ENCODE data around the gene ASIC4. TPM values are rescaled to one million over a fixed set of nuclear protein-coding genes. Genes with fewer than 3 reads are reported as not detected.

Gene ASIC4
- polyA plus RNA-seq, 2 of the 4 experiments (the other 2 are of a cell fraction): 0.04 TPM; not detected in 1

GRCh38 chr2:219510512-219511135 lies 3.7 kb upstream of the ASIC4 start:
- ATAC-seq (no peak), DNase-seq (ENCODE audit: low read depth in 1 of 2, low spot score in 1 of 2) (no peak), FAIRE-seq (no peak)
- no peak overlapping the region; the same call in 2 of the 3 replicates for H3K4me3 ChIP-seq
- ChIA-PET CTCF (interaction anchor here (0.6 to 89.4 kb wide), 15 partner anchors 4 to 697 kb away, joined by 3 to 3291 read pairs (median 5); partner anchors contain the start of genes ASIC4, CHPF, DNPEP and GMPPA), POLR2A (interaction anchor here (0.8 to 2.5 kb wide), 6 partner anchors 10 to 123 kb away, joined by 3 to 24 read pairs (median 4); partner anchors contain the start of genes DNPEP and GMPPA)
- peaks cover 12% of the 10 kb centered on the region for H3K4me1 ChIP-seq
- 69% methylated on average over 21 of the region's 22 CpGs for WGBS (ENCODE audit: missing lambda C conversion rate)
- H3K9me3 ChIP-seq: no peaks in the 10 kb centered on the region
- H3K27ac ChIP-seq: peak overlapping the region in 1 of 2 experiments; percentile 80; a peak in 3 of 6 replicates
- peak overlapping the region; percentile 82 for H3K4me2 ChIP-seq
- TF ChIP-seq POLR2A (IDR thresholded peaks at IDR 0.05; ENCODE audit: low read length) (no peak), CHD2 (IDR thresholded peaks at IDR 0.05; ENCODE audit: low read length, partially characterized antibody) (no peak), EHMT2 (IDR thresholded peaks at IDR 0.05; ENCODE audit: low read depth) (no peak), CEBPB (IDR thresholded peaks at IDR 0.05) (no peak), CHD4 (IDR thresholded peaks at IDR 0.05; ENCODE audit: borderline replicate concordance) (no peak), HES2 (IDR thresholded peaks at IDR 0.05) (no peak), RARB (CRISPR knock-in tag; IDR thresholded peaks at IDR 0.05) (no peak), NPAS2 (CRISPR knock-in tag; IDR thresholded peaks at IDR 0.05; ENCODE audit: borderline replicate concordance) (no peak), ESRRA (IDR thresholded peaks at IDR 0.05; ENCODE audit: borderline replicate concordance, low read length) (no peak), GATA3 (IDR thresholded peaks at IDR 0.05; ENCODE audit: borderline replicate concordance) (no peak), KDM1A (IDR thresholded peaks at IDR 0.05; ENCODE audit: low read depth) (no peak), POLR2AphosphoS2 (conservative IDR thresholded peaks at IDR 0.05; ENCODE audit: low read length) (no peak), ZC3H11A (IDR thresholded peaks at IDR 0.05) (no peak), RCOR1 (IDR thresholded peaks at IDR 0.05; ENCODE audit: low read depth, low read length) (no peak), TP53 (CRISPR knock-in tag; IDR thresholded peaks at IDR 0.05) (no peak), JUNB (IDR thresholded peaks at IDR 0.05) (no peak)

DNA sequence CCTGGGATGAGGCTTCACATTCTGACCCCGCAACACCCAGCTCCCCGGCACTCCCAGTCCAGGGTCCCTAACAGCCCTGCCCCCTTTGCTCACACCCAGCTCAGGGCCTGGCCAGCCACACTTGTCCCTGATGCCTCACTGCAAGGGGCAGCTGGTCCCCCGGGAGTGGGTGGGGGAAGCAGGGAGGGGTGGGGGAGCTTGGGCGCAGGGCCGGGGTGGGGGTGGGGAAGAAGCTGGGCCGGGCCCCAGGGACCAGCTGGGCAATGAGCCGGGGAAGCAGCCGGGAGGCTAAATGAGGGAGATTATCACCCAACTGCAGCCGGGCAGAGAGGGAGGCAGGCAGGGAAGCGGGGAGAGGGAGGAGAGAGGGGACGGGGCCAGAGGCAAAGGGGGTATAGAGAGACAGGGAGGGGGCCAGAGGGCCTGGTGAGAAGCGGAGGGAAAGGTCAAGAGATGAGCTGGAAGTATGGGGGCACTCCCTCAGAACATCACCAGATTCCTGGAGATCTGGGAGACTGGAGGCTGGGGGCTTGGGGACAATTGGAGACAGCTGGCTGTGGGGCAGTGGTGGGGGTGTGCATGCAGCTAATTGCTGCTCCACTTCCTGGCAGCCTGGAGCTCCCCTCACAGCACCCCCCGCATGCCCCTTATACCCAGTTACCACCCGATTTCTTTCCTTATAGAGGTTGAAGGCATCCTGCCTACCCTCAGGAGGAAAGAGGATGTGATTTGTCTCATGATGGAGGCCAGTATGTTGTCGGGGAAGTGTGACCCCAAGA lies 2.5 kb upstream of the ASIC4 start:
- Histone ChIP-seq H3K9me3 (no peaks in the 10 kb centered on the region), H3K27ac (no peak overlapping the region), H3K4me1 (peaks cover 12% of the 10 kb centered on the region), H3K4me2 (no peak overlapping the region), H3K4me3 (no peak overlapping the region)
- TF ChIP-seq REST (IDR thresholded peaks at IDR 0.05) (no peak), CHD4 (IDR thresholded peaks at IDR 0.05; ENCODE audit: borderline replicate concordance) (no peak), MAZ (IDR thresholded peaks at IDR 0.05; ENCODE audit: borderline replicate concordance, low read depth, low read length) (no peak), ESRRA (IDR thresholded peaks at IDR 0.05; ENCODE audit: borderline replicate concordance, low read length) (no peak), NR3C1 (IDR thresholded peaks at IDR 0.05) (no peak), EHF (CRISPR knock-in tag; IDR thresholded peaks at IDR 0.05) (no peak)
- CTCF ChIA-PET: interaction anchor here (0.8 to 89.4 kb wide), 4 partner anchors 6 to 453 kb away, joined by 4 to 3291 read pairs (median 1648); partner anchors contain the start of genes ASIC4, CHPF, GMPPA and OBSL1
- no peak for FAIRE-seq
- no peak for ATAC-seq
- POLR2A ChIA-PET: interaction anchor here (0.7 to 1.8 kb wide), 3 partner anchors 13 to 120 kb away, joined by 3 to 5 read pairs (median 3); partner anchors contain the start of gene GMPPA
- 60% methylated on average over 9 of the region's 15 CpGs for WGBS (ENCODE audit: missing lambda C conversion rate)
- no peak for DNase-seq (ENCODE audit: low read depth in 1 of 2, low spot score in 1 of 2)
